ENCODE measurements around the gene TIAM2. TPM values are rescaled to one million over a fixed set of nuclear protein-coding genes. Genes with fewer than 3 reads are reported as not detected.

The TIAM2 gene
- total RNA-seq, 2 donors from 2014 or later: 5.1 to 6.7 TPM

GRCh38 chr6:155038104-155038503, 43.0 kb downstream of the TIAM2 start:
- intact Hi-C loops (cut with DNase I): no loop called here
- no peaks in the 10 kb centered on the region for H3K36me3 ChIP-seq
- DNase-seq: no peak

GRCh38 chr6:155038527-155038926, 43.4 kb downstream of the TIAM2 start:
- Histone ChIP-seq H3K9me3 (no peaks in the 10 kb centered on the region), H3K27me3 (no peaks in the 10 kb centered on the region), H3K36me3 (no peaks in the 10 kb centered on the region), H3K27ac (no peak overlapping the region), H3K4me1 (no peaks in the 10 kb centered on the region), H3K9ac (ENCODE audit: low read depth in 2 of 2, low read length in 2 of 2) (no peak overlapping the region), H3K4me3 (no peak overlapping the region)
- intact Hi-C loops (cut with DNase I): no loop called here
- no peak for TF ChIP-seq CTCF (IDR thresholded peaks at IDR 0.05)
- no peak for DNase-seq

More at GRCh38 chr6:155038104-155038503, 43.0 kb downstream of the TIAM2 start:
- no peak for TF ChIP-seq CTCF (IDR thresholded peaks at IDR 0.05)
- no peaks in the 10 kb centered on the region for H3K9me3 ChIP-seq
- H3K4me1 ChIP-seq: no peaks in the 10 kb centered on the region
- H3K9ac ChIP-seq (ENCODE audit: low read depth in 2 of 2, low read length in 2 of 2): no peak overlapping the region
- H3K27ac ChIP-seq: no peak overlapping the region
- no peaks in the 10 kb centered on the region for H3K27me3 ChIP-seq
- H3K4me3 ChIP-seq: no peak overlapping the region

GRCh38 chr6:155039618-155040017, 44.5 kb downstream of the TIAM2 start:
- TF ChIP-seq CTCF (IDR thresholded peaks at IDR 0.05): no peak
- DNase-seq: no peak
- intact Hi-C loops (cut with DNase I): no loop called here
- Histone ChIP-seq H3K9ac (ENCODE audit: low read depth in 2 of 2, low read length in 2 of 2) (no peak overlapping the region), H3K27ac (no peak overlapping the region), H3K4me3 (no peak overlapping the region), H3K4me1 (no peaks in the 10 kb centered on the region), H3K36me3 (no peaks in the 10 kb centered on the region), H3K9me3 (no peaks in the 10 kb centered on the region), H3K27me3 (no peaks in the 10 kb centered on the region)

- Histone ChIP-seq H3K4me1 (no peaks in the 10 kb centered on the region), H3K9ac (ENCODE audit: low read depth in 2 of 2, low read length in 2 of 2) (no peak overlapping the region), H3K27me3 (no peaks in the 10 kb centered on the region), H3K4me3 (no peak overlapping the region), H3K27ac (no peak overlapping the region), H3K9me3 (no peaks in the 10 kb centered on the region), H3K36me3 (no peaks in the 10 kb centered on the region)
- intact Hi-C loops (cut with DNase I): no loop called here
- DNase-seq: no peak
- no peak for TF ChIP-seq CTCF (IDR thresholded peaks at IDR 0.05)
Measured at GRCh38 chr6:155040154-155040553, 45.0 kb downstream of the TIAM2 start.

- no peak for TF ChIP-seq CTCF (IDR thresholded peaks at IDR 0.05)
- Histone ChIP-seq H3K36me3 (no peaks in the 10 kb centered on the region), H3K27ac (no peak overlapping the region), H3K27me3 (no peaks in the 10 kb centered on the region), H3K9ac (ENCODE audit: low read depth in 2 of 2, low read length in 2 of 2) (no peak overlapping the region), H3K4me1 (no peaks in the 10 kb centered on the region), H3K9me3 (no peaks in the 10 kb centered on the region), H3K4me3 (no peak overlapping the region)
- intact Hi-C loops (cut with DNase I): no loop called here
- DNase-seq: no peak
Measured at GRCh38 chr6:155040901-155041650, 46.0 kb downstream of the TIAM2 start.
